GM18526 (cell line): ENCODE results near the gene SPDEF.

ENCODE experiments used
- POLR2A ChIP-seq: IDR thresholded peaks from 3 replicates; pipeline ENCODE4 v1.6.1; 2011; ENCODE audit not compliant: insufficient read length; ENCODE audit errors: extremely low read depth

SPDEF gene

GRCh38 chr6:34534146-34534545 lies 22.0 kb downstream of the SPDEF start:
- no peak for TF ChIP-seq POLR2A

DNA sequence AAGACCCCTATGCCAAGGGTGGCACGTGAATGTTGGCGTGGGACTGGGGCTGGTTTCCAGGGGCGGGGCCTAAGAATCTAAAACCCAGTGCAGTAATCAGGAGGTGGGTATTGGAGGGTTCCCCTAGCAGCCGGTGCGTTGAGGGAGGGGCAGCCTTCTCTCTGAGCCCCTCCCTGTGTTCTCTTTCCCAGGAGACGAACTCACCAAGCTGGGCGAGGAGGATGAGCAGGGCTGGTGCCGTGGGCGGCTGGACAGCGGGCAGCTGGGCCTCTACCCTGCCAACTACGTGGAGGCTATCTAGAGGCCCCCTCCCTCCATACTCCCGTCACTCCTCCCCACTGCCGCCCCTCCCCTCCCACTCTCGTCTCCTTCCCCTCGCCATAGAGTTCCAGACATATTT lies 23.9 kb downstream of the SPDEF start:
- no peak for TF ChIP-seq POLR2A

DNA sequence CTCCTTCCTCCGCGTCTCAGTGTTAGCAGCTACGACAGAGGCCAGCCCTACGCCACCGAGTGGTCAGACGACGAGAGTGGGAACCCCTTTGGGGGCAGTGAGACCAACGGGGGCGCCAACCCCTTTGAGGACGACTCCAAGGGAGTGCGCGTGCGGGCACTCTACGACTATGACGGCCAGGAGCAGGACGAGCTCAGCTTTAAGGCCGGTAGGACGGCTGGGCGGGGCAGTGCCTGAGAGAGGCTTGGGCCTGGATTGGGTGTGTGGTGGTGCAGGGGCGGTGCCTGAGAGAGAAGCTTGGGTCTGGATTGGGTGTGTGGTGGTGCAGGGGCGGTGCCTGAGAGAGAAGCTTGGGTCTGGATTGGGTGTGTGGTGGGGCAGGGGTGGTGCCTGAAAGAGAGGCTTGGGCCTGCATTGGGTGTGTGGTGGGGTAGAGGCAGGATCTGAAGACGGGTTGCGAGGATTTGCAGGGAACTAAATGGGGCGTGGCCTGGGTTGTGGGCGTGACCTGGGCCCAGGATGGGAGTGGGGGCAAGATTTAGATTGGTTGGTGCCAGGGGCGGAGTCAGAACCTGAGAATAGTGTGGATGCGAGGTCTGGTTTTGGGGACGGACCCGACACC lies 24.4 kb downstream of the SPDEF start:
- no peak for TF ChIP-seq POLR2A

DNA sequence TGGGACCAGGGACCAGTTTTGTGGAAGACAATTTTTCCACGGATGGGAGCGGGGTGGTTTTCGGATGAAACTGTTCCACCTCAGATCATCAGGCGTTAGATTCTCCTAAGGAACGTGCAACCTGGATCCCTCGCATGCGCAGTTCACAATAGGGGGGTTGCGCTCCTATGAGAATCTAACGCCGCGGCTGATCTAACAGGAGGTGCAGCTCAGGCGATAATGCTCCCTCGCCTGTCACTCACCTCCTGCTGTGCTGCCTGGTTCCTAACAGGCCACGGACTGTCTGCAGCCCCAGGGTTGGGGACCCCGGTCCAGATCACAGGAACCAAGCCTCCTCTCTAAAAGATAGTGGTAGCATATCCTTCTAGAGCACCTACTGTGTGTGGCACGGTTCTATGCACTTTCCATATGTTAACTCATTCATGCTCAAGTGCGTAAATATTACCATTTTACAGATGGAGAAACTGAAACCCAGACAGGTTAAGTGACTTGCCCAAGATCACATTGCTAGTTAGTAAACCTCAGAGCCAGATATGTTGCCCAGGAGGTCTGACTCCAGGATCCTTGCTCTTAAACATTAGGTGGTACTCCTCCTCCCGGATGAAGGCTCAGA lies 25.3 kb downstream of the SPDEF start:
- TF ChIP-seq POLR2A, result no peak

DNA sequence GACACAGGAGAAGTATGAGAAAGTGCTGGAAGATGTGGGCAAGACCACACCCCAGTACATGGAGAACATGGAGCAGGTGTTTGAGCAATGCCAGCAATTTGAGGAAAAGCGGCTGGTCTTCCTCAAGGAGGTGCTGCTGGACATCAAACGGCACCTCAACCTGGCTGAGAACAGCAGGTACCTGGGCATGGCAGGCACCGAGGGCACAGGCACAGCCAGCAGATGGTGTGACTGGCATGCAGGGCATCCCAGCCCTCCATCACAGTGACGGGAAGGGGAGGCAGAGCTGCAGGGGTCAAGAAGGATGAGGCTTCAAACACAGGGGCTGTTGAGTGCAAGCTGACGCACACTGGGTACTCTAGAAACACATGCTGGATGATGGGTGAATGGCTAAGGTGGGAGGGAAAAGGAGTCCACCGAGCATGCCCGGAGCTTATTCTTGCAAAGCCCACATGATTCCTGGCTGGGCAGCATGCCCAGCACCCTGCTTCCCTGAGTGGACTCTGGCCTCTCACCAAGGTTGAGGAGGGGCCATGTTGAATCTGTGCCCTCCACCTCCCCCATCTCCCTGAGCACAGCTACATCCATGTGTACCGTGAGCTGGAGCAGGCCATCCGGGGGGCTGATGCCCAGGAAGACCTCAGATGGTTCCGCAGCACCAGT lies 26.3 kb downstream of the SPDEF start:
- no peak for TF ChIP-seq POLR2A

- TF ChIP-seq POLR2A, result no peak
Measured at GRCh38 chr6:34528996-34529664, 27.0 kb downstream of the SPDEF start.

GRCh38 chr6:34527751-34528670 lies 28.1 kb downstream of the SPDEF start:
- TF ChIP-seq POLR2A, result no peak

DNA sequence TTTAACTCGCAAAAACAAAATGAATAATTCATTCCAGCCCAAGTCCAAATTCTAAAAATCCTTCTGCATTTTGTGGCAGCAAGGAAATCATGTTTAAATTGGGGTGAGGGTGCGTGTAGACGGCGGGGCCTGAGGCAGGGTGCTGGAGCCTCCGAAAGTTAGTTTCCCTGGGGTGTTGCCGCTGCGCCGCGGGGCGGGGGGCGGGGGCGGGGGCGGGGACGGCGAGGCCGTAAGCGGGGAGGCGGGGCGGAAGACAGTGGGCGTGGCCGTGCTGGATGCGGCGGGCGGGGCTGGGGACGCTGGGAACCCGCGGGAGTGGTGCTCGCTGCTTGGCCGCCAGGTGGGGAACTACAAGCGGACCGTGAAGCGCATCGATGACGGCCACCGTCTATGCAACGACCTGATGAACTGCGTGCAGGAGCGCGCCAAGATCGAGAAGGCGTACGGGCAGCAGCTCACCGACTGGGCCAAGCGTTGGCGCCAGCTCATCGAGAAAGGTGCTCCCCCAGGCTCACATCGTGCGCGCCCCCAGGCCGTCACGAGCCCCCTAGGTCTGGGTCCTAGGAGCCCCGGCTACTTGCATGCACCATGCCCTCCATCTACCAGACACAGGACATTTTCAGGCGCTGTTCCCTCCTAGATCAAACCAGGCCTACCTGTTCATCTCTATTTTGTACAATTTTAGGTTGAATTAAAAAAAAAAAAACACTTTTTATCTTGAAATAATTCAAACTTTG lies 29.0 kb downstream of the SPDEF start:
- TF ChIP-seq POLR2A, result no peak

GRCh38 chr6:34526241-34526972 lies 29.7 kb downstream of the SPDEF start:
- TF ChIP-seq POLR2A, result no peak

DNA sequence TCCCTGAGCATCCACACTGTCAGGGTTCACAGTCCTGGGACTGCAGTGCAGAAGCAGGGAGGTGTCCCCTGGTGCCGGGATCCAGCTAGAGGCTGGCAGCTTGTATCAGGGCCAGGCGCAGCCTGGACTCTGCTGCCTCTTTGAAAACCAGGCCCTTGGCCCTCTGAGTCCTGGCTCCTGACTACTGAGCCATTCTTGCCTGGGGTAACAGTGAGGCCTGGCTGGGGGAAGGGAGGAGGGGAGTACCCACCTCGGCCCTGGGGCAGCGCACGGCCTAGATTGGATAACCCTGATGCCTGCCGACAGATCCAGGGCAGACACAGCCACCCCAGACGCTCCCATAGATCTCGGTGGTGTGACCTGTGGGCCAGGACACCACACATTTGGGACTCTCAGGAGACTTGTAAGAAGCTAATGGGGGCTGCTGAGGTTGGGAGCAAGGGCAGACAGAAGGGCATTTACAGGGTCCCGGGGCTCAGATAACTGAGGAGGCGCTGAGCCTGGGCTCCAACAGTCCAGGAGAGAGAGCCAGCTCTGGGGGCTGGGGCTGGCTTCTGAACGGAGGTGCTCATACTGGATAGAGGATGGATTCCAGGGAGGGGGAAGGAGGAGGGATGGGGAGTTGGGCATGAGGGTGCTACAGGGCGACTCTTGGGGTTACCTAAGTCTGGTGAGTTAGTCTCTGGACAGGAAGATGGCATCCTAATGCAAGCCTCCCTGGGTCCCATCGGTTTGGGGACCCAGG lies 30.5 kb downstream of the SPDEF start:
- TF ChIP-seq POLR2A, result no peak

DNA sequence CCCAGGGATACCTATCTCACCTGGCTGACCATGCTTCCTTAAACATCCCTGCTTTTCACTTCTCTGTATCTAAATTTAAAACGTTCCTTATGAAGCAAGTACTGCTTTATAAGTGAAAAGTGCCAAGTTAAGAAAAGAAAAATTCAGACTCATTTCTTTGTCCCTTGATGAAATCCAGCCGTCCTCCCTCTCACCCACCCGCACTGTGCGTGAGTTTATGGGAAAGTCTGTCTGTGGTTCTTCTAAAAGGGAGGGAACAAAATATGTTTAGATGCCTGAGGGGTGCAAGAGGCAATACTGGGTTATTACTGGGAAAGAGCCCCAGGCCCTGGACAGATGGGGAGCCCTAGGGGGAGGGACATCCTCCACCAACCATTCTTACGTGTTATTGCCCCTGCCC lies 31.2 kb downstream of the SPDEF start:
- no peak for TF ChIP-seq POLR2A

DNA sequence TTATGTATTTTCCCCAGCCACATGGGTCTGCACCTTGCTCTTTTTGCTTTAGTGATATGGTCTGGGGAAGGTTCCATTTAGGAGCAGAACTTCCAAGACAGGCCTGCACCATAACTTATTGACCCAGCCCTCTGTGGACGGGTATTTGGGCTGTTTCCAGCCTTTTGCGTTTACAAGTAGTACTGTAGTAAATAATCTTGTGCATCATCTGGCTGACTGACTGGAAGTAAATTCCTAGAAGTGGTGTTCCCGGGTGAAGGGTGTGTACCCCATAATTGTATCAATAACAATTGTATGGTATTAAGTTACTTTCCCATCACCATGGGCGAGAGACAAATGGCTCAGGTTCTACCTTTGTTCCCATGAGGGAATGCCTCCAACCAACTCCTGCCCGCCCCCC lies 31.6 kb downstream of the SPDEF start:
- TF ChIP-seq POLR2A, result no peak

DNA sequence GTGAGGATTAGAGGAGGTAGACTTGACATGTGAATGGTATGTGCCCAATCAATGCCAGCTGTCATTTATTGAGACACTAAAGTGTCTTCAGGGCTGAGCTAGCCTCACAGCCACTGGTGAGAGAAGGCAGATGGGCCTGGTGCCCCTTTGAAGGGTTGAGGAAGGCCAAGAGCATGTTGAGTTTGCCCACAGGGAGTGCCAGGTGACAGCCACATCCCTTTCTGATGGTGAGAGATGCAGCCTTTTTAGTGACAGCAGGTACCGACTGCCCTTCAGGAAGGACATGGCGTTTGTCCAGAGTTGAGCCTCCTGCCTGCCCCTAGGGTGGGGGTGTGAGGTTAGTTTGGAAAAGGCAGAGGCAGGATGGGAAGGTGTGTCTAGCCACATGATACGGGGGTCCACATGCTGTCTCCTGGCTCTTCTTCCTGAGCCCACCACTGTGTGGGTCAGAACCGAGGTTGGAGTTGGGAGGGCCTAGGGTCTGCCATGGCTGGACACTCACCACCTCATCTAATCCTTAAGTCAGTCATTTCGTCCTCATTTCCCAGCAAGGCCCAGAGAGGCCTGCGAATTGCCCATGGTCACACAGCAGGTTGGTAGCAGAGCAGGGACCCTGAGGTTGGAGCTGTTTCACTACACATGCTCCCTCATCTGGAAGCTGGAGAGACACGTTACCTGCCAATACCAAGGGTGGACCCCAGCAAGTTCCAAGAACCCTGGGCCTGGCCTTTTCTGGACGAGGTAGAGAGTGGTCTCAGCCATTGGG lies 32.5 kb downstream of the SPDEF start:
- no peak for TF ChIP-seq POLR2A

GRCh38 chr6:34522761-34523160 lies 33.4 kb downstream of the SPDEF start:
- no peak for TF ChIP-seq POLR2A
